ENCODE data around the gene KCNJ4.

- TF ChIP-seq, protein P1, sequence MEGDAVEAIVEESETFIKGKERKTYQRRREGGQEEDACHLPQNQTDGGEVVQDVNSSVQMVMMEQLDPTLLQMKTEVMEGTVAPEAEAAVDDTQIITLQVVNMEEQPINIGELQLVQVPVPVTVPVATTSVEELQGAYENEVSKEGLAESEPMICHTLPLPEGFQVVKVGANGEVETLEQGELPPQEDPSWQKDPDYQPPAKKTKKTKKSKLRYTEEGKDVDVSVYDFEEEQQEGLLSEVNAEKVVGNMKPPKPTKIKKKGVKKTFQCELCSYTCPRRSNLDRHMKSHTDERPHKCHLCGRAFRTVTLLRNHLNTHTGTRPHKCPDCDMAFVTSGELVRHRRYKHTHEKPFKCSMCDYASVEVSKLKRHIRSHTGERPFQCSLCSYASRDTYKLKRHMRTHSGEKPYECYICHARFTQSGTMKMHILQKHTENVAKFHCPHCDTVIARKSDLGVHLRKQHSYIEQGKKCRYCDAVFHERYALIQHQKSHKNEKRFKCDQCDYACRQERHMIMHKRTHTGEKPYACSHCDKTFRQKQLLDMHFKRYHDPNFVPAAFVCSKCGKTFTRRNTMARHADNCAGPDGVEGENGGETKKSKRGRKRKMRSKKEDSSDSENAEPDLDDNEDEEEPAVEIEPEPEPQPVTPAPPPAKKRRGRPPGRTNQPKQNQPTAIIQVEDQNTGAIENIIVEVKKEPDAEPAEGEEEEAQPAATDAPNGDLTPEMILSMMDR (conservative IDR thresholded peaks at IDR 0.05; ENCODE audit: low read length): no peak
- TF ChIP-seq EZH2phosphoT487 (IDR thresholded peaks at IDR 0.05; ENCODE audit: borderline replicate concordance, low read depth, low read length): no peak
Measured at GRCh38 chr22:38469306-38469781, 14.3 kb upstream of the KCNJ4 start.

Data from OCI-LY7 (cell line).